DMS114 treated with DMSO at 0.1 percent for 48 hours (cell line): ENCODE data around the gene FAM181A.

Experiments
- DNase-seq: peaks from one replicate; lab custom pipeline; 2025; ENCODE audit not compliant: unreplicated experiment; lab: John Stamatoyannopoulos, UW

FAM181A gene

DNA sequence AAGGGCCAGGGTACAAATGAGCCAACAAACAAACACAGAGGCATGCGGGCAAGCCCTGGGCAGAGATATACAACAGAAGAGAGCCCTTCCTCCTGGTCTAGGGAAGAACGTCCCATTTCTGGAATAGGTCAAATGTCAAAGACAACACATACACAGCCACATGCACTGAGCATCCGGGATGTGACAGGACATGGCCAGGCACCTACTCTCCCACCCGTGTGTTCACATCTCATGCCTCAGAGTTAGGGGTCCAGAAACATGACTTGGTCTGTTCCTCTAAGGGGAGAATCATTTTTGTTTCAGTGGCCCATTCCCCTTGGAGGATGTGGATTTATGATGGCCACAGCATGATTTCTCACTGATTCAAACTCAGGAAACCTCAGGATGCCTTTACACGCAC, 50.0 kb downstream of the FAM181A start:
- no peak for DNase-seq

DNA sequence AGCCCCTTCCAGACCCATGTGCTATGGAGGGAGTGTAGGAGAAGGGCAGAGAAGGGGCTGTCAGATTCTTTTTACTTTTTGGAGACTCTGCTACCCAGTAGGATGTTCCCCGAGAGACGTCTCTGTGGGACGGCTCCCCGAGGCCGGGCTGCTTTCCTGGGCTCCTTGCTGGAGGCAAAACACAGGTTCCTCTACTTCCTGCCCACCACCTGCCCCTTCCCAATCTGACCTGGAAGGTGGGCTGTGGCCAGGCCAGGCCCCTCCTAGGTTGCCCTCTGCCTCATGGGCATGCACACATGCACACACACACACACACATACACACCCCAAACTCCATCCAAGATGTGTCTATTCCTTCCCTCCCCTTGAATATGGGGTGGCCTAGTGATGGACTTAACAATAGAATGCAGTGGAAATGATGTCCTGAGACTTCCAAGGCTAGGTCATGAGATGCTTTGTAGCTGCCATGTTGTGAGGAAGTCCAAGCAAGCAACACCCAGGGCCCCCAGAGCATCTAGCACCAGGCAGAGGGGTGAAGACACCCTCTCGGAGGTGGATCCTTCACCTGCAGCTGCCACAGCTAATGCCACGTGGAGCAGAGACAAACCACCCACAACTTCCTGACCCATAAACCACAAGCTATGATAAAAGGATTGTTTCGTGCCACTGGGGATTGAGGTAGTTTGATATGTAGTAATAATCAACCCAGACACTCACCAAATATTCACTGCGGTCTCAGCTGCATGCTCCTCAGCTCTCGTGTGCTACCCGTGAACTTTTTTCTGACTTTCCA, 50.8 kb downstream of the FAM181A start:
- DNase-seq = no peak

DNA sequence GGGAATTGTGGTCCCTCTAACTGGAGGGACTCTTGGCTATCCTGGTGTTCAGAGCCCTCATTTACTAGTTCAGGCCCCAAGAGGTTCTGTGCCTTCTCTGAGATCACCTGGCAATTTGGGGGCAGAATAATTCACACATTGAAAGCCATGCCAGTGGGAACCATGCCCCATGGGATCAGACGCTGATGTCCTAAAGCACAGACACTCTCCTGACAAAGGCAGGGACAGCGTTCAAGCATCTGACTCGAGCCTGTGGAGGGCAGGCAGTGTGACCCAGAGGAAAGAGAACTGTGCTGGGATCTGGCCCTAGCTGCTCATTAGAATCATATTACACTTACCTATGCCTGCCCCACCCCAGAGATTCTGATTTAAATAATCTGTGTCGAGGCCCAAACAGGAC, 51.6 kb downstream of the FAM181A start:
- no peak for DNase-seq
